HG02623 (cell line): ENCODE results near the gene SLC38A3.
"Not testable (repeated sequence)": the region's sequence is repeated elsewhere in the genome, so short reads cannot be mapped to it uniquely, and the experiment has no call there.

Experiments
- ATAC-seq: cut with Tn5 transposase; IDR thresholded peaks from one replicate; pipeline ENCODE4 v1.9.1; 2021; ENCODE audit warnings: moderate library complexity; ENCODE audit not compliant: unreplicated experiment

The SLC38A3 gene

DNA sequence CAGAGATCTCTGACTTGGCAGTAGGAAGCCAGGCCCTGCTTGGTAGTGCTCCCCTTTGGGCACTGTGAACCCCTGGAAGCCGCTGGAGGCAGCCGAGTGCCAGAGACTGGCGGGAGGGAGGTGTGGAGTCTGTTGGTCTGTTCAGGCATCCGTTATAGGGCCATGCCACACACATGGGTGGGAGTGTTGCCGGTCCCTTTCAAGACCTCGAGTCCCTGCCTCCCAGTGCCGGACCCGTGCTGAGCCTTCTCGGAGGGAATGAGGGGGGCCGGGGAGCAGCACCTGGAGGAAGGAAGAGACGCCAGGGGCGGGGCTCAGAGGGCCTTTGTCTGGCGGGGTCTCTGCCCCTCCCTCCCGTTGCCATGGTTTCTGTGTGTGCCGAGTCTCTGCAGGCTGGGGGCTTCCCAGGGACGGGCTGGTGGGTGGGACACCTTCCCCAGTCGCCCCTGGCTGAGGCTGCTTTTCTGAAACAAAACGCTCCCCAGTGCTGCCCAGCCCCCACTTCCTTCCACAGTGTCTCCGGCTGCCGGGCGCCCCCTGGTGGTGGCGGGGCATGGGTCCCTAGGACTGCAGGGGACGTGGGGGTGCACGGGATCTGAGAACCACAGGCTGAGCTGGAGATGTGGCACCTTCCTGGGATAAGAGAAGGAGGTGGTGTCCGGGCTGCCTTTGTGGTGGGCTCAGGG is 40.9 kb downstream of the SLC38A3 start:
- ATAC-seq = peak; percentile 54

DNA sequence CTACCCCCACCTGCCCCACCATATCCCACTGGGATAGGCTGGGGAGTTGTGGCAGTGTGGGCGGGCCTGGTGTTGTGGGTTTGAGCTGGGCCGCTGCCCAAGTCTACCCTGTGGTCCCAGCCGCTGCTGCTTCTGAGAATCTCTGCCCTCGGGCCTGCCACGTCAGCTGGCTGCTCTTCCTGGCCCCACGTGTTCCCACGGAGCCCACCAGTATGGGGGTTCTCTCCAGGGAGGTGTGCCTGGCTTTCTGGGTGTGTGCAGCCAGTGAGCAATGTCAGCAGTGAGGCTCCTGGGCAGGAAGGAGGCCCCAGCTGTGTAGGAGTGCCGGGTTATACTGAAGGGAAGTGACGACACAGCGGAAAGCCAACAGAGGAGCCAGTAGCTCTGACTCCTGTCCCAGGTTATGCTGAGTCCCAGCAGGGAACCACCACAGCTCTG is 41.5 kb downstream of the SLC38A3 start:
- ATAC-seq = peak; percentile 38

DNA sequence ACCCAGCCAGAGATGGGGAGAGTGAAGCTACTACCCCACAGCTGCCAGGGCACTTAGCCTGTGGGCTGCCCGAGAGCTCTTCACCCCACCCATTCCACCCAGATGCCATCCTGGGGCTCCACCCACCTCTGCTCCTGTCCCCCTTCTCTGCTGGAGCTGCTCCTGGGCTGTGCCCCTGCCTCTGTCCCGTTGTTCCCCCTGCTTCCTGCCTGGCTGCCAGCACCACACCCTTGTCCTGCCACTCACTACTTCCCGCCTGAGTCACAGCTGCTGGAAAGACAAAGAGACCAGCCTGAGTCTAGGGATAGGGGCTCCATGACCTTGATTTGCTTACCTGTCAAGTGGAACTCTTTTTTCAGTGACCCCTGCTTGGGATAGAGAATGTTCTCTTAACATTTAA is 43.3 kb downstream of the SLC38A3 start:
- no peak for ATAC-seq

DNA sequence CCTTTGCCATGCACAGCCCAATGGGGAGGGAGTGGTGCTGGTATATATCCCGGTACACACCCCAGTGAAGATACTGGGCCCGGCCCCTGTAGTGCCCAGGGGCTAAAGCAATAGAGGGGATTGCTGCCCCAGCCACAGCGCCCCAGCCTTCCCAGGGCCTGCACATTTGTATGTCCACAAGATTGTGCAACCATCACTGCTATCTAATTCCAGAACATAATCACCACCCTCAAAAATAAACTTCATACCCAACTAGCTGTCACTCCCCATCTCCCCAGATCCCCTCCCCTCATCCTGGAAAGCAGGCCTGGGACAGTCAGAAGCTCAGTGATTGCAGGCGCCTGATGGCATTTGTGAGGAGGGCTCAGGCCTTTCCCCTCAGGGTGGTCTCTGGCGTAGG is 44.4 kb downstream of the SLC38A3 start:
- no peak for ATAC-seq

DNA sequence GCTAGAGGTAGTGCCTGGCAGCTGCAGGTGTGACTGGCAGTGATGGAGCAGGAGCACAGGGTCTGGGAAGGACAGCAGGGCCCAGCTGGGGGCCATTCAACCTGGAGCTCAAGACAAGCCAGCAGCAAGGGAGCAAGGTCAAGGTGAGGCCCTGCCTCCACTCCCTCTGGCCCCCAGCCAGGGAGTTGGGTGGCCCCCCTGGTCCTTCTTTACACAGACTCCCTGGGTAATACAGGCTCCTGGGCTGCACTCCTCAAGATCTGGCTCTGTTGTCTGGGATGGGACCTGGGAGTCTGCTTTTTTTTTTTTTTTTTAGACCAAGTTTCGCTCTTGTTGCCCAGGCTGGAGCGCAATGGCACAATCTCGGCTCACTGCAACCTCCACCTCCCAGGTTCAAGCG is 45.4 kb downstream of the SLC38A3 start:
- no peak for ATAC-seq

DNA sequence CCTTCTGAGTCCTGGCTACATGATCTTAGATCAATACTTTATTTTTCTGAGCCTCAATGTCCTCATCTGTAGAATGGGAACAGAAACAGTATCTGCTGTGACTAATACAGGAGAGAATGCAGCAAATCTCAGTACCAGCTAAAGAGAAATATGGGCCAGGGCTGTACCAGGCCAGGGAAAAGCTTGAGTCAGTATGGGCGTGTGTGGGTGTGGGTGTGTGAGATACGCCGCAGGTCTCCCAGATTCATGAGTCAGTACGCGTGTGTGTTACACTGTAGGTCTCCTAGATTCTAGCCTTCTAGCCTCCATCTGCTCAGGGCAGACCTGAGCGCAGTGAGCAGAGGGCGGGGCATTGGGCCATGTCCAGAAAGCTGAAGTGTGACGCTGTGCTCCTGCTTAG is 46.1 kb downstream of the SLC38A3 start:
- no peak for ATAC-seq

DNA sequence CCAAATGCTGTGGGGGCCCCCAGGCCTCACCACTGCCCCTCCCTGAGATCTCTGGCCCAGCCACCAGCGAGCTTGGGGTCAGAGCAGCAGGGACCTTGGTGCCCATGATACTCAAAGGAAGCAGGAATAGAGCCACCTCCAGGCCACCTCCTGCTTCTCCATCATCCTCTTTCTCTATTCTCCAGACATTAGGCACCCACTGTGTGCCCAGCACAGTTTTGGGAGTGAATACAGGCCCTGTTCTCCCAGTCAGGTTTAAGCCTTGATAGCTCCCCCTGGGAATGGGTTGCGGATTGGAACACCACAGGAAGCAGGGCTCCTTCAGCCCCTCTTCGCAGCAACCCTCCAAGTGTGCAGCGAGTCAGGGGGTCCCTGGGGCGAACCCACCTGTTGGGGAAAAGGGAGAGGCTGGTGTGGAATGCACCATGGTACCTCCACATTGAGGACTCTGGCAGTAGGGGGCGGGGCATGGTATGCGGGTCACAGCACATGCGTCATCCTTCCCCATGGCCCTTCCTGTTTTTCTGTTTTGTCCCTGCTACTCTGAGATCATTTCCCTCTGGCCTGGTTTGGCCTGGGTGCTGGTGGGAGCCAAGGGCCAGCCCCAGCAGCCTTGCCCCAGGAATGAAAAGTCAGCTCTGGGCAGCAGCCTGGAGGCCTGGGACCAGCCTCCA is 49.6 kb downstream of the SLC38A3 start:
- no peak for ATAC-seq

DNA sequence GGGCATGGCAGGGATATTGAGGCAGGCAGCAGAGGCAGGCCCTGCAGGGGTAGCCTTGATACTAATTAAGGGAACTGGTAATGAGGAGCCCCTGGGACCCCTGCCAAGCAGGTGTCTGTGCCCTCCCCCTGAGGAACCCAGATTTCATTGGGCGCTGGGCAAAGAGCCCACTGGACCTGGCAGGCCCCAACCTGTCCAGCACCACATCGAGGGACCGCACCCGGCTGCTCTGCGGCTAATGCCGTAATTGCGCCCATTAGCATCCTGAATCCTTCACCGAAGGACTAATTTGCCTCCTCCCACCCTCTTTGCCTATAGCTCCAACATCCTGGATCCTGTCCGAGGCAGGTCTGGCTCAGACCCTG is 50.2 kb downstream of the SLC38A3 start:
- no peak for ATAC-seq

DNA sequence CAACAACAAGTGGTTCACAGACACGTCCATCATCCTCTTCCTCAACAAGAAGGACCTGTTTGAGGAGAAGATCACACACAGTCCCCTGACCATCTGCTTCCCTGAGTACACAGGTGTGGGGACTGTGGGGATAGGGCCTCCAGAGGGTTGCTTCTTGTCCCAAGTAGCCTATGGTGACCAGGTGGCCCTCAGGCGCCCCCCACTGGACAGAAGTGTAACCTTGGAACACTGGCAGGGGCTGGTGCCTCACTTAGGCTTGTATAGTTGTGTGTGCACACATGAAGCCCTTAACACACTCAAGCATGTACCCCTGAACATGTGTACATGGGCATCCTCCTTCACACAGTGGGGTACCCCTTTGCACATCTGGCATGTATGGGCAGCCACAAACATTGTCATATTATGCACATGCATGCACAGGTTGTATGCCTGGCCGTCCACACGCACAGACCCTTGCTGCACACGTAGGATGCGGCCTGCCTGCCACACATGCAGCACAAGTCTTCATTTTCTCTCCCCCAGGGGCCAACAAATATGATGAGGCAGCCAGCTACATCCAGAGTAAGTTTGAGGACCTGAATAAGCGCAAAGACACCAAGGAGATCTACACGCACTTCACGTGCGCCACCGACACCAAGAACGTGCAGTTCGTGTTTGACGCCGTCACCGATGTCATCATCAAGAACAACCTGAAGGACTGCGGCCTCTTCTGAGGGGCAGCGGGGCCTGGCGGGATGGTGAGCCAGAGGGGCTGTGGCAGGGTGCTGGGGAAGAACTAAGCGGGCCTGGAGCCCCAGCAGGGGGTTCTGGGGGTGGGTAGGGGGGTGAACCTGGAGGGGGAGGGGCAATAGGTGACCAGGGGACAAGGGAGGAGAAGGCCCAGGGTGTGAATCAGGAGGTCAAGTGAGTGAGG is 52.2 kb downstream of the SLC38A3 start:
- no peak for ATAC-seq

DNA sequence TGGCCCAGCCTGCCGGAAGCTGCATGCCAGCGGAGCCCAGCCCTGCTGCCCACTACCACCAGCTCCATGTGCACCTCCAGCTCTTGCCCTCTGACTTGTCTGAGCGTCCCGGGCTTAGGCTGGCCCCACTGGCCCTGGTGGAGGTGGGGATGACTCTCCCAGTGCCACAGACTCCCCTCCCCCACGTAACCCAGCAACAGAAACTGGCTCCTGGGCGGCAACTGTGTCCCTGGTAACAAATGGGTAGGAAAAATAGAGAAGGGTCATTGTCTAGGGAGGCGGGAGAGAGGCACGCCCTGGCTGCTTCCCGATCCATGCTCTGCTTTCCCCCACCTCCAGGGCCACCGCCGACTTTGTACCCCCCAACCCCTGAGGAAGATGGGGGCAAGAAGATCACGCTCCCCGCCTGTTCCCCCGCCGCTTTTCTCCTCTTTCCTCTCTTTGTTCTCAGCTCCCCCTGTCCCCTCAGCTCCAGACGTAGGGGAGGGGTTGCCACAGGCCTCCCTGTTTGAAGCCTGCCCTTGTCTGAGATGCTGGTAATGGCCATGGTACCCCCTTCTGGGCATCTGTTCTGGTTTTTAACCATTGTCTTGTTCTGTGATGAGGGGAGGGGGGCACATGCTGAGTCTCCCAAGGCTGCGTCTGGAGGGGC is 53.1 kb downstream of the SLC38A3 start:
- no peak for ATAC-seq

DNA sequence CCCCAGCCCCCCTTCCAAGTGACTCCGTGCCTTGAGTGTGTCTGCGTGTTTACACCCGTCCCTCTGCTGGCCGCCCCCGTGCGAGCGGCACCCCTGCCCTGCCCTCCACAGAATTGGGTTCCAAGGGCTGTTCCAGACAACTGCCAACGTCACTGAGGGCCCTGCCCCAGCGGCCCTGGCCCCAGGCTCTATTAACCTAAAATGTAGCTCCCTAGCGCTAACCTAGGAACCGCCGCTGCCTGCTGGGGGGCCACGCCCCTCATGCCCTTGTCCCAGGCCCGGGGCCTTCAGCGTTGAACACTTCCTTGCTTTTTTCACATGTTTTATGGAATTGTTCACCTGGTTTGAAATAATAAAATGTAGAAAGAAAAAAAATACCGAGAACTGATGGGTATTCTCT is 53.9 kb downstream of the SLC38A3 start:
- no peak for ATAC-seq

DNA sequence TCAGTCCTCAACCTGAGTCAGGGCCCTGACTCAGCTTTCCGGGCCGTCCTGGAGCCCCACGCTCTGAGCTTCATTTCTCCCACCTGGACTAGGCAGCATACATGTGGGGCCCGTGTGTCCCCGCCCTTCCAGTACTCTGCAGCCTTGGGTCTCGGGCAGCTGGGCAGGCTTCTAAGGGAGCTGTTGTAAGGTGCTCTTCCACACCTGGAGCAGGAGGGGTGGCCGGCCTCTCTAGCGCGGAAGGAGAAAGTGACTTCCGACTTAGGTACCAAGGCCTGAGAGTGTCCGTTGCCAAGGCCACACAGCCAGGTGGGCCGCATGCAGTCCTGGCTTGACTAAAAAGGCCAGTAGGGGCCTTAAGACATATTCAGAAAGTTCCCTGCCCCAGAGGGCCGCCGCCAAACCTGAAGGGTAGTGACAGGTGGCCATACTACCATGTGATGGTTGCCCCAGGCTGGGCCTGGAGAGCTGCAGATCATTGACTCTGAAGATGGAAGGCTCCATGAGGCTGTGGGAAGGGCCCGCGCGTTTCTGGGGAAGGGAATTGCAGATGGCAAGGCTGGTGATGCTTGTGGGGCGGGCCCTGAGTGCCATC is 54.5 kb downstream of the SLC38A3 start:
- peak; percentile 10 for ATAC-seq

DNA sequence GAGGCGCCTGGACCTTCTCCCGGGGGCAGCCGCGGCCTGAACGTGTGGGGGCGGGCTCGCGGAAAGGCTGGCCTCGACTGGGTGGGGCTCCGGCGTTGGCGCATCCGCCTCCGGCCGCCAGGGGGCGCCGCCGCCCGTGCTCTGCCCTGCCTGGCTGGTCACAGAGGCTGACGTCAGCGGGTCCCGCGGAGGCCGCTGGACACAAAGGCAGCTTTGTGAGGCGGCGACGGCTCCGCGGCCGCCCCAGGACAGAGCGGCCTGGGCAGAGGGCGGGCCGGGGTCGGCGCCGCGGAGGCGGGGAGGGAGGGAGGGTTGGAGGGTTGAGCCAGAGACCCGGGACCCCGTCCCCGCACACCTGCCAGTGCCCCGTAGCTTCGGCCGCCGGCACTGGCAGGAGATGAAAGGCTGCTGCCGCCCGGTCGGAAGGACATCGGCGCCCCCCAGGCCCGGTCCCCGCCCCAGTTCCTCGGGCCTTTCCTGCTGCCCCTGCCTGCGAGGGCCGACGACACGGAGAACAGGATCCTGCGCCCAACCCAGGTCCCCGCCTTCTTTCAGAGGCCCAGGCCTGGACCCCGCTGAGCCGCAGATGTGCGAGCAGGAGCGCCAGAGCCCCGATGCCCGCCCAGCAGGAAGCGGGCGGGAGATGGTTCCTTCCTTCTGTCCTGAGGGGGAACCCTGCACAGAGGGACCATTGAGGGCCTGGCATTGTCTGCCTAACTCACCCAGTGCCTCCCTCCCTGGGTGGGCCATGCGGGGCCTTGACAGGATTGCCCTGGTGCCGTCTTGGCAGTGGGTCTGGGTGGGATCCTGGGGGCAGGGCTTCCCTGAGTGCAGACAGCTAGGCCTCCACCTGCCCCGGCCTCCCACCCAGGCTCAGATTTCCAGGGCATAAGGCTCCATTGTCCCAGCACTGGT is 55.2 kb downstream of the SLC38A3 start:
- ATAC-seq = peak; percentile 88

DNA sequence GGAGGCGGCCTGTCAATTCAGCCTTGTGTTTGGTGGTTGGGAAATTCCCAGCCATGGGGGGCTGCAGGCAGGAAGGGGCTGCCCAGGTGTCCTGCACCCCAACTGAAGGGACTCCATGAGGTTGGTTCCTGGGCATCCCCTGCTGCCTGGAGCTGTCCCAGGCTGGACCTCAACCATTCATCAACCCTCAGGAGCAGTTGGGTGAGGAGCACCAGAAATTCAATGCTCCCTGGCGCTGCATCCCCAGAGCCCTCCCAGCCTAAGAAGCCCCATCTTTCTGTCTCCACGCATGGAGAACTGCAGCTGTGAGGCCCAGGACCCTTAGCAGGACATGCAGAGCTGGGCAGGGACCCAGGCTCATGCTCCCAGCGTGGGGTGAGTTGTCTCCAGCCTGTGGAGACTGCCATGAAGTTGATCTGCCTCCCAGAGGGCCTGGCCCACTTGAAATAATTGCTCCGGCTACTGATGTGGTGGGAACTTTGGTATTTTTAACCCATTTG is 55.9 kb downstream of the SLC38A3 start:
- no peak for ATAC-seq

DNA sequence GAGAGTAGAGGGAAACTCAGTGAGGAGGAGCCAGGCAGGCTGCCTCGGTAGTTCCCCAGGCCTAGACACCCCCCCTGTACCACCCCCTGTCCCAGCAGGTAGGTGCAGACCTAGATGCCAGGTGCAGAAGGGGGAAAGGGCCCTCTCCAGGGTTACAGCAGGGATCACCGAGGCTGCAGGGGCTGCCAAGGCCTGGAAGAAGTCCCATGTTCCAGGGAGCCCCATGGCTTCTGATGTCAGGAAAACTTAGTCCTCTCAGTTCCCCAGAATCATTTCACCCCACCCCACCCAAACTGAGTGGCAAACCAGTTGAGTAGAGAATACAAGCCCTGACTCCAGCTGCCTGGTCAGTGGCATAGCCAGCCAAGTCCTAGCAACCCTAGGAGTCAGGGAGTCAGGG is 56.4 kb downstream of the SLC38A3 start:
- no peak for ATAC-seq

DNA sequence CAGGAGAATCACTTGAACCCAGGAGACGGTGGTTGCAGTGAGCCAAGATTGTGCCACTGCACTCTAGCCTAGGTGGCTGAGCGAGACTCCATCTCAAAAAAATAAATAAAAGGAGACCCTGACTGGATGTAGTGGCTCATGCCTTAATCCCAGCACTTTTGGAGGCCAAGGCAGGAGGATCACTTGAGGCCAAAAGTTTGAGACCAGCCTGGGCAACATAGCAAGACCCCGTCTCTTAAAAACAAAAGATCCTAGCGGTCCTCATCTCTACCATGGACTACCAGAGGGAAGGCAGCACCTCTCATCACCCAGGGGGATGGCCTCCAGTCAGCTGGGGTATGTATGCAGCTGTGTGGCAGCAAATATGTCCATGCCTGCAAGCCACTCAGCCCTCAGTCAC is 57.1 kb downstream of the SLC38A3 start:
- ATAC-seq = not testable (repeated sequence)

DNA sequence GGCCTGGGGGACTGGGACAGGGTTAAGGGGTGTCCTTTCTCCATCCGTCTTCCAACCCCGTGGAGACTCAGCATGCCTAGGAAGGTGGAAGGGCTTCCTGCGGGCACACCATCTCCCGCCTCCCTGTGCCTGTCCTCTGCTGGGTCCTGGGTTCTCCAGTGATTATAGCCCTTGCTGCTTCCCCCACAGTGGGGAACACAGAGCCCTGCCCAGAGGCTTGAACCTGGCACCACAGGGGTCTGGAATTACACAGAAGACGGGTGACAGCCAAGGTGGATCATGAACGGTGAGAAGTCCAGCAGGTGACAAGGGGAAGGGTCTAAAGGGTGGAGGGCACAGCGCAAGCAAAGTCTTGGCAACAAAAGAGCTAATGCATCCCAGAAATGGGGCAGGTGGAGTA is 57.7 kb downstream of the SLC38A3 start:
- no peak for ATAC-seq

DNA sequence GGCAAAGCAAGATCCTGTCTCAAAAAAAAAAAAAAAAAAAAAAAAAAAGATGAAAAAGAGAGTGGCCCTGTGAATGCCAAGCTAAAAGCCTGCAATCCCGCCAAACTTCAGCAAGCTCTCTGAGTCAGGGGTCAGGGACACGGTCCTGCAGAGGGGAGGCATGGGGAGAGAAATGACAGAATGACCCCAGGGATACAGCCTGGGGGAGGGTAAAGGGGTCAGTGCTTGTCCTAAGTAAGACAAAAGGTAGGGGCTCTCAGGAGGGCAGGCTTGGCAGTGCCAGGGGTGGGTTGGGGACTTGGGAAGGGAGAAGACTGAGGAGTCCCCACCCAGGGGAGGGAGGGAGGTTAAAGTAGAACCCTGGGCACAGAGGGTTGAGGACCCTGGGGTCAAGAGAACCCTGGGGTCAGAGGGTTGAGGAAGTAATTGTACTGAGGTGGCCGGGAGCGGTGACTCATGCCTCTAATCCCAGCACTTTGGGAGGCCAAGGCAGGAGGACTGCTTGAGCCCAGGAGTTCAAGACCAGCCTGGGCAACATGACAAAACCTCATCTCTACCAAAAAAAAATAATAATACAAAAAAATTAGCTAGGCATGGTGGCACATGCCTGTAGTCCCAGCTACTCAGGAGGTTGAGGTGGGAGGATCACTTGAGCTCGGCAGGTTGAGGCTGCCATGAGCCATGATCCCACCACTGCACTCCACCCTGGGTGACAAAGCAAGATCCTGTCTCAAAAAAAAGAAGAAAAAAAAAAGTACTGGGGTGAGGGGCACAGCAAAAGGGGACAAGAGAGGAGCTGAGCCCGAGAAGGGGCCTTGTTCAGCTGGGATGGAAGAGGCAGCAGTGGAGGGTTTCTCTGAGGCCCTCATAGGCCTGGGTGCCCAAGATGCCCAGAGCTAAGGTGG is 58.7 kb downstream of the SLC38A3 start:
- no peak for ATAC-seq
